GM12878 (cell line): ENCODE measurements around the gene IL32. TPM values are rescaled to one million over a fixed set of nuclear protein-coding genes. Genes with fewer than 3 reads are reported as not detected.

Source experiments
- ATAC-seq: fragments of 200-7000 bp; cut with Tn5 transposase; 3 replicates; pipeline ENCODE4 v1.9.1; 2020; ENCODE audit warnings: mild to moderate bottlenecking, moderate library complexity
- BruUV-seq: library from RNA; stranded (reverse); fragments of 400-500 nt; replicated peaks from 2 replicates; lab custom pipeline; 2021; lab: Mats Ljungman, UMichigan
- CTCF ChIA-PET: fragments of 300-600 bp; sonication (Branson Sonifier 250); formaldehyde crosslinking; extraction: SDS; loops from one replicate; lab custom pipeline; 2021; ENCODE audit warnings: inconsistent platforms; lab: Yijun Ruan, JAX
- POLR2A ChIA-PET: fragments of 350-600 bp; formaldehyde crosslinking; extraction: SDS; loops from one replicate; lab custom pipeline; 2021; ENCODE audit warnings: inconsistent platforms; lab: Charles Lee
- RAD21 ChIA-PET: fragments of 300-600 bp; sonication (Branson Sonifier 250); formaldehyde crosslinking; loops from one replicate; lab custom pipeline; 2023; ENCODE audit warnings: antibody characterized with exemption; ENCODE audit not compliant: unreplicated experiment; lab: Charles Lee
- SMC1A ChIA-PET: fragments of 300-600 bp; sonication (Branson Sonifier 250); formaldehyde crosslinking; loops from one replicate; lab custom pipeline; 2023; ENCODE audit not compliant: unreplicated experiment, uncharacterized antibody; lab: Charles Lee
- DNase-seq: peaks from one replicate; pipeline ENCODE4 v3.0.0-alpha.2; 2011; ENCODE audit warnings: low read depth, low spot score
- FAIRE-seq: peaks from 3 replicates; lab custom pipeline; 2011; peaks lifted over from hg19 to GRCh38; lab: Jason Lieb, UNC
- H2AFZ ChIP-seq: 2 replicates; pipeline ENCODE4 v1.6.0; 2011; ENCODE audit warnings: low read depth, low read length, control low read depth; ENCODE audit not compliant: control insufficient read depth
- H3K27ac ChIP-seq: 2 replicates; pipeline ENCODE4 v1.5.1; 2011; ENCODE audit warnings: control low read depth; ENCODE audit not compliant: control insufficient read depth, insufficient read depth
- H3K27me3 ChIP-seq, 2 experiments: replicated peaks in 1 of 2; 2 replicates each; pipeline versions ENCODE4 v1.6.0 to v1.6.1; 2011; ENCODE audit warnings: low read length in 1 of 2; ENCODE audit not compliant: control insufficient read depth in 2 of 2, insufficient read depth in 2 of 2
- H3K36me3 ChIP-seq, 2 experiments: 2 replicates each; pipeline ENCODE4 v1.5.1; 2011; ENCODE audit warnings: low read length in 1 of 2; ENCODE audit not compliant: control insufficient read depth in 2 of 2, insufficient read depth in 2 of 2
- H3K4me1 ChIP-seq: 2 replicates; pipeline ENCODE4 v1.6.1; 2011; ENCODE audit warnings: mild to moderate bottlenecking, low read length, moderate library complexity, mixed read lengths; ENCODE audit not compliant: control insufficient read depth, insufficient read depth
- H3K4me2 ChIP-seq: 2 replicates; pipeline ENCODE4 v1.6.0; 2011; ENCODE audit warnings: control low read depth; ENCODE audit not compliant: control insufficient read depth, insufficient read depth
- H3K4me3 ChIP-seq: fragments of 200-600 bp; sonication (generic); 2 replicates; pipeline ENCODE4 v1.5.1; 2016
- H3K79me2 ChIP-seq: 2 replicates; pipeline ENCODE4 v1.6.0; 2011; ENCODE audit warnings: low read length; ENCODE audit not compliant: control insufficient read depth, insufficient read depth
- H3K9ac ChIP-seq: 2 replicates; pipeline ENCODE4 v1.8.0; 2011; ENCODE audit warnings: low read length, control low read depth, mixed read lengths; ENCODE audit not compliant: control insufficient read depth, insufficient read depth
- H3K9me3 ChIP-seq: replicated peaks from 3 replicates; pipeline ENCODE4 v1.5.1; 2011; ENCODE audit warnings: mild to moderate bottlenecking, low read length; ENCODE audit not compliant: control insufficient read depth, insufficient read depth
- H4K20me1 ChIP-seq: 2 replicates; pipeline ENCODE4 v1.6.0; 2011; ENCODE audit not compliant: control insufficient read depth, insufficient read depth
- E2F4 ChIP-seq: IDR thresholded peaks from 2 replicates; pipeline ENCODE4 v1.6.1; 2012; ENCODE audit warnings: low read depth, low read length, improper control_type of control experiment
- IRF5 ChIP-seq: fragments of 450-650 bp; IDR thresholded peaks from 2 replicates; pipeline ENCODE4 v1.6.1; 2017; ENCODE audit warnings: borderline replicate concordance
- NFYB ChIP-seq: IDR thresholded peaks from 2 replicates; pipeline ENCODE4 v1.6.1; 2011; ENCODE audit warnings: low read depth, mild to moderate bottlenecking, low read length, improper control_type of control experiment, moderate library complexity; ENCODE audit not compliant: insufficient read depth
- NR2C1 ChIP-seq: fragments of 450-650 bp; IDR thresholded peaks from 2 replicates; pipeline ENCODE4 v1.6.1; 2017; ENCODE audit warnings: antibody characterized with exemption, mild to moderate bottlenecking, moderate library complexity
- PAX5 ChIP-seq: IDR thresholded peaks from 2 replicates; pipeline ENCODE4 v1.6.1; 2011; ENCODE audit warnings: low read depth, low read length, borderline replicate concordance
- POLR2AphosphoS2 ChIP-seq: IDR thresholded peaks from 2 replicates; pipeline ENCODE4 v1.6.1; 2011; ENCODE audit warnings: low read depth, mild to moderate bottlenecking, low read length, improper control_type of control experiment, moderate library complexity
- RAD51 ChIP-seq: fragments of 450-650 bp; IDR thresholded peaks from 2 replicates; pipeline ENCODE4 v1.6.1; 2016; ENCODE audit warnings: moderate library complexity, mild to moderate bottlenecking, inconsistent platforms
- SMAD5 ChIP-seq: IDR thresholded peaks from 2 replicates; pipeline ENCODE4 v1.6.1; 2016; ENCODE audit warnings: antibody characterized with exemption, low read depth
- ZNF217 ChIP-seq: fragments of 450-650 bp; IDR thresholded peaks from 2 replicates; pipeline ENCODE4 v1.6.1; 2017; ENCODE audit warnings: antibody characterized with exemption, mild to moderate bottlenecking
- WGBS: methylation state at CpG from one replicate; pipeline ENCODE4 v1.1.6; 2016; ENCODE audit warnings: low lambda C conversion rate; ENCODE audit not compliant: insufficient replicate concordance, insufficient coverage; ENCODE audit errors: missing lambda C conversion rate; 5-methylcytosine and 5-hydroxymethylcytosine counted together
- in situ Hi-C: fragments of 300-500 bp; cut with MboI; formaldehyde crosslinking; loops from 9 replicates; pipeline ENCODE4 v1.14.3; 2018; ENCODE audit warnings: mixed read lengths
- intact Hi-C: fragments of 100-400 bp; cut with micrococcal nuclease; formaldehyde crosslinking; loops from one replicate; pipeline ENCODE4 v1.14.2; 2022; ENCODE audit not compliant: unreplicated experiment
- polyA plus RNA-seq, 11 experiments: library from polyadenylated mRNA; depleted of rRNA in 4 of 11; unstranded in 6 of 11; stranded (reverse) in 5 of 11; fragments of >200 nt; fragmentation: Nextera tagmentation in 4 of 11; fragmentation: Illumina TruSeq in 1 of 11; extraction: Ambion mirVana in 4 of 11; extraction: Trizol in 1 of 11; gene quantifications; 1 replicate in 1 of 11; 2 replicates in 10 of 11; pipeline versions ENCODE4 v1.2.1 to v1.2.3, GENCODE V29; 2011 to 2016; ENCODE audit warnings: inconsistent platforms in 2 of 11, missing spikeins in 2 of 11, low read depth in 1 of 11
- total RNA-seq, 4 experiments: library from RNA; depleted of rRNA in 3 of 4; stranded (reverse); fragments of >200 nt in 3 of 4; fragmentation: Illumina TruSeq in 1 of 4; extraction: Trizol in 1 of 4; gene quantifications; 2 replicates each; pipeline versions ENCODE4 v1.2.1 to v1.2.3, GENCODE V29; 2013 to 2021

The IL32 gene
- total and polyA plus RNA-seq, 10 of the 15 experiments (the other 5 are each of a cell fraction or from before 2014, with no cell fraction given) = 27.0 to 122 (median 55.8) TPM

- BruUV-seq = no TSS peak
- ChIA-PET SMC1A (interaction anchor here (1.2 to 6.1 kb wide), 3 partner anchors 14 to 72 kb away, joined by 4 to 52 read pairs (median 26); partner anchors contain the start of gene ZNF213), RAD21 (interaction anchor here (1.9 to 3.9 kb wide), 2 partner anchors 35 to 66 kb away, joined by 8 to 23 read pairs; no protein-coding TSS in a partner anchor), POLR2A (interaction anchor here (1.1 to 1.4 kb wide), 2 partner anchors 12 to 37 kb away, joined by 3 to 4 read pairs; partner anchors contain the start of gene ZSCAN10), CTCF (interaction anchor here (1.8 to 9.5 kb wide), 3 partner anchors 14 to 70 kb away, joined by 9 to 174 read pairs (median 39); no protein-coding TSS in a partner anchor)
- Histone ChIP-seq H3K4me2 (no peak overlapping the region), H3K9me3 (no peaks in the 10 kb centered on the region; the same call in 2 of the 3 replicates), H3K36me3 (no peaks in the 10 kb centered on the region), H3K27ac (no peak overlapping the region), H3K79me2 (peaks cover 22% of the 10 kb centered on the region), H3K4me1 (peaks cover 23% of the 10 kb centered on the region), H3K4me3 (no peak overlapping the region), H4K20me1 (no peaks in the 10 kb centered on the region), H3K27me3 (no peaks in the 10 kb centered on the region), H3K9ac (no peak overlapping the region), H2AFZ (no peak overlapping the region)
- no peak for TF ChIP-seq PAX5
- peak; percentile 63; the same call in 1 of the 2 replicates for TF ChIP-seq RAD51
- in situ Hi-C loops = loop anchor here (5.0 kb wide), 2 partner anchors 35 to 65 kb away; partner anchors contain the start of gene ZSCAN10
- intact Hi-C loops = no loop called here
- FAIRE-seq = no peak
- no peak for DNase-seq
- no peak for ATAC-seq
- 63% methylated on average over 6 of the region's 6 CpGs for WGBS
Observed at GRCh38 chr16:3062553-3062952, 2.9 kb upstream of the IL32 start.

GRCh38 chr16:3063625-3064386 is 1.6 kb upstream of the IL32 start:
- ATAC-seq = no peak
- ChIA-PET POLR2A (no interaction called here), SMC1A (interaction anchor here (0.6 to 6.1 kb wide), 6 partner anchors 12 to 71 kb away, joined by 3 to 52 read pairs (median 4); partner anchors contain the start of gene ZNF213), RAD21 (interaction anchor here (0.7 to 3.9 kb wide), 4 partner anchors 12 to 65 kb away, joined by 3 to 23 read pairs (median 6); no protein-coding TSS in a partner anchor), CTCF (interaction anchor here (0.7 to 9.5 kb wide), 12 partner anchors 13 to 94 kb away, joined by 3 to 174 read pairs (median 4); partner anchors contain the start of gene ZNF213)
- H3K27me3 ChIP-seq = no peaks in the 10 kb centered on the region
- peaks cover 25% of the 10 kb centered on the region for H3K79me2 ChIP-seq
- H3K4me2 ChIP-seq = no peak overlapping the region
- FAIRE-seq = no peak
- in situ Hi-C loops (loop anchor here (5.0 kb wide), 2 partner anchors 33 to 63 kb away; partner anchors contain the start of gene ZSCAN10), intact Hi-C loops (no loop called here)
- DNase-seq = no peak
- H3K27ac ChIP-seq = no peak overlapping the region
- peaks cover 23% of the 10 kb centered on the region for H3K4me1 ChIP-seq
- no peak overlapping the region for H3K4me3 ChIP-seq
- no peaks in the 10 kb centered on the region; a peak in 1 of 4 replicates for H3K36me3 ChIP-seq
- BruUV-seq = no TSS peak
- 86% methylated on average over 8 of the region's 8 CpGs for WGBS
- H2AFZ ChIP-seq = no peak overlapping the region
- H3K9me3 ChIP-seq = no peaks in the 10 kb centered on the region; the same call in 2 of the 3 replicates
- H4K20me1 ChIP-seq = no peaks in the 10 kb centered on the region
- no peak overlapping the region for H3K9ac ChIP-seq
- TF ChIP-seq SMAD5 = no peak
- TF ChIP-seq NFYB = no peak
- no peak for TF ChIP-seq IRF5
- no peak for TF ChIP-seq POLR2AphosphoS2
- no peak for TF ChIP-seq E2F4
- TF ChIP-seq ZNF217 = no peak
- no peak for TF ChIP-seq NR2C1
